Thyroid gland (tissue), 4 donors: ENCODE measurements around the gene FUBP1.

Experiments
- CTCF ChIP-seq, 6 experiments: fragments of 200-600 bp in 3 of 6; fragments of 450-650 bp in 3 of 6; sonication (generic) in 3 of 6; IDR thresholded peaks; one replicate each; pipeline ENCODE4 v1.5.1; 2016 to 2019; ENCODE audit warnings: antibody characterized with exemption in 6 of 6, mild to moderate bottlenecking in 2 of 6, inconsistent platforms in 1 of 6, moderate library complexity in 1 of 6
- POLR2A ChIP-seq, 2 donors: fragments of 450-650 bp; IDR thresholded peaks; one replicate each; pipeline ENCODE4 v1.6.1; 2017; ENCODE audit warnings: antibody characterized with exemption in 2 of 2, mild to moderate bottlenecking in 2 of 2, moderate library complexity in 1 of 2

- TF ChIP-seq POLR2A (IDR thresholded peaks at IDR 0.05) (peak in 1 of 2 donors; percentile 62), CTCF (IDR thresholded peaks at IDR 0.05) (no peak)
Measured at GRCh38 chr1:77978293-77978968, 441 bp downstream of the FUBP1 start.
